ENCODE results near the gene GABARAP.

GRCh38 chr17:7252176-7253043, 10.2 kb upstream of the GABARAP start, which contains the start of gene ELP5:
- TF ChIP-seq YY1 (IDR thresholded peaks at IDR 0.05; ENCODE audit: low read depth, low read length), result peak; percentile 83
- peak; percentile 79; the same call in 1 of the 2 replicates for TF ChIP-seq STAT1 (conservative IDR thresholded peaks at IDR 0.05)
- peak; percentile 98 for TF ChIP-seq POLR2A (IDR thresholded peaks at IDR 0.05; ENCODE audit: low read depth, low read length)
- peak; percentile 11 to 42 (median 37); a peak in 3 of 6 replicates for TF ChIP-seq CTCF (IDR thresholded peaks at IDR 0.05 in 2 of 3, conservative IDR thresholded peaks at IDR 0.05 in 1 of 3; ENCODE audit: control insufficient read depth in 2 of 3, extremely low read depth in 1 of 3, insufficient read depth in 1 of 3, low read depth in 3 of 3, low read length in 3 of 3)
- TF ChIP-seq TAF1 (IDR thresholded peaks at IDR 0.05; ENCODE audit: borderline replicate concordance, low read depth, low read length), result peak; percentile 81
- no peak for TF ChIP-seq BRCA1 (IDR thresholded peaks at IDR 0.05; ENCODE audit: low read depth, low read length)
- no peak for TF ChIP-seq SUZ12 (IDR thresholded peaks at IDR 0.05; ENCODE audit: unreplicated experiment)
- TF ChIP-seq TBL1XR1 (IDR thresholded peaks at IDR 0.05; ENCODE audit: low read depth, low read length), result 0 out of 2 replicates have a peak, but pooled peaks have one; percentile 29
- no peak for TF ChIP-seq NR2C2 (IDR thresholded peaks at IDR 0.05; ENCODE audit: borderline replicate concordance, control insufficient read depth, insufficient read length, low read depth)
- TF ChIP-seq EZH2 (IDR thresholded peaks at IDR 0.05; ENCODE audit: borderline replicate concordance, control insufficient read depth, low read depth, low read length), result no peak
- TF ChIP-seq ZBTB33 (IDR thresholded peaks at IDR 0.05), result no peak

Measured in GM12878 (cell line).